ENCODE data around the gene TP53I13. TPM values are rescaled to one million over a fixed set of nuclear protein-coding genes. Genes with fewer than 3 reads are reported as not detected.
A peak's percentile ranks its signal among the peaks of the same experiment; 100 is the strongest.

The TP53I13 gene
- total and polyA plus RNA-seq, 2 of the 13 experiments (the other 11 are each of a cell fraction or from before 2014, with no cell fraction given): 16.9 to 25.7 TPM

DNA sequence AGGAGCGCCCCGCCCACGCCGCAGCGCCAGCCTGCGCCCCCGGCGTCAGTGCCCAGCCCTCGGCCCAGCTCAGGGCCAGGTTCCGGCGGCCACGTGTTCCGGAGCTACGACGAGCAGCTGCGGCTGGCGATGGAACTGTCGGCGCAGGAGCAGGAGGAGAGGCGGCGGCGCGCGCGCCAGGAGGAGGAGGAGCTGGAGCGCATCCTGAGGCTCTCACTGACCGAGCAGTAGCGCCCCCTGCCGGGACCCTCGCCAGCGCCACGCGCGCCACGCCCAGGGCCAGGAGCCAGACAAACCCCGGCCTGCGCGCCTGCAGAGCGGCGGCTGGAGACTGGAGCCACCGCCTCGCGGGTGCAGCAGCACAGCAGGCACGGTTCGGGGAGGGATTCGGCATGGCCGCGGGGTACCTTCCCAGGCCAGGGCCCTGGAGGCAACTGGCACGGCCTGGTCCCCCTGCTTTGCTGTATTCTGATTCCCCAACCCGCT lies 44.9 kb downstream of the TP53I13 start (continued):
- 0 out of 2 replicates have a peak, but pooled peaks have one; percentile 34 for TF ChIP-seq ZNF441 (CRISPR knock-in tag; IDR thresholded peaks at IDR 0.05; ENCODE audit: borderline replicate concordance)
- TF ChIP-seq AHR (CRISPR knock-in tag; IDR thresholded peaks at IDR 0.05): peak; percentile 63
- TF ChIP-seq, protein P1, sequence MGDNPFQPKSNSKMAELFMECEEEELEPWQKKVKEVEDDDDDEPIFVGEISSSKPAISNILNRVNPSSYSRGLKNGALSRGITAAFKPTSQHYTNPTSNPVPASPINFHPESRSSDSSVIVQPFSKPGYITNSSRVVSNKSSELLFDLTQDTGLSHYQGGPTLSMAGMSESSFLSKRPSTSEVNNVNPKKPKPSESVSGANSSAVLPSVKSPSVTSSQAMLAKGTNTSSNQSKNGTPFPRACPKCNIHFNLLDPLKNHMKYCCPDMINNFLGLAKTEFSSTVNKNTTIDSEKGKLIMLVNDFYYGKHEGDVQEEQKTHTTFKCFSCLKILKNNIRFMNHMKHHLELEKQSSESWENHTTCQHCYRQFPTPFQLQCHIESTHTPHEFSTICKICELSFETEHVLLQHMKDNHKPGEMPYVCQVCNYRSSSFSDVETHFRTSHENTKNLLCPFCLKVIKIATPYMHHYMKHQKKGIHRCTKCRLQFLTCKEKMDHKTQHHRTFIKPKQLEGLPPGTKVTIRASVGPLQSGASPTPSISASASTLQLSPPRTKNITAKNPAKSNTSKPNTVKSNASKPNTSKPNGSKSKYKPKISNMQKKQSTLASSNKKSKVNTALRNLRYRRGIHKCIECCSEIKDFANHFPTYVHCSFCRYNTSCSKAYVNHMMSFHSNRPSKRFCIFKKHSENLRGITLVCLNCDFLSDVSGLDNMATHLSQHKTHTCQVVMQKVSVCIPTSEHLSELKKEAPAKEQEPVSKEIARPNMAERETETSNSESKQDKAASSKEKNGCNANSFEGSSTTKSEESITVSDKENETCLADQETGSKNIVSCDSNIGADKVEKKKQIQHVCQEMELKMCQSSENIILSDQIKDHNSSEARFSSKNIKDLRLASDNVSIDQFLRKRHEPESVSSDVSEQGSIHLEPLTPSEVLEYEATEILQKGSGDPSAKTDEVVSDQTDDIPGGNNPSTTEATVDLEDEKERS (CRISPR knock-in tag; IDR thresholded peaks at IDR 0.05): no peak
- TF ChIP-seq, protein P2, sequence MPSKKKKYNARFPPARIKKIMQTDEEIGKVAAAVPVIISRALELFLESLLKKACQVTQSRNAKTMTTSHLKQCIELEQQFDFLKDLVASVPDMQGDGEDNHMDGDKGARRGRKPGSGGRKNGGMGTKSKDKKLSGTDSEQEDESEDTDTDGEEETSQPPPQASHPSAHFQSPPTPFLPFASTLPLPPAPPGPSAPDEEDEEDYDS (CRISPR knock-in tag; IDR thresholded peaks at IDR 0.05): peak; percentile 45; the same call in 1 of the 2 replicates
- no peak for TF ChIP-seq ZNF138 (CRISPR knock-in tag; IDR thresholded peaks at IDR 0.05; ENCODE audit: low read depth)
- TF ChIP-seq, protein P3, sequence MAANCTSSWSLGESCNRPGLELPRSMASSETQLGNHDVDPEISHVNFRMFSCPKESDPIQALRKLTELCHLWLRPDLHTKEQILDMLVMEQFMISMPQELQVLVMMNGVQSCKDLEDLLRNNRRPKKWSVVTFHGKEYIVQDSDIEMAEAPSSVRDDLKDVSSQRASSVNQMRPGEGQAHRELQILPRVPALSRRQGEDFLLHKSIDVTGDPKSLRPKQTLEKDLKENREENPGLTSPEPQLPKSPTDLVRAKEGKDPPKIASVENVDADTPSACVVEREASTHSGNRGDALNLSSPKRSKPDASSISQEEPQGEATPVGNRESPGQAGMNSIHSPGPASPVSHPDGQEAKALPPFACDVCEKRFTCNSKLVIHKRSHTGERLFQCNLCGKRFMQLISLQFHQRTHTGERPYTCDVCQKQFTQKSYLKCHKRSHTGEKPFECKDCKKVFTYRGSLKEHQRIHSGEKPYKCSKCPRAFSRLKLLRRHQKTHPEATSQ (CRISPR knock-in tag; IDR thresholded peaks at IDR 0.05; ENCODE audit: borderline replicate concordance): peak; percentile 88; the same call in 1 of the 2 replicates
- no peak for TF ChIP-seq HOXD1 (CRISPR knock-in tag; IDR thresholded peaks at IDR 0.05)
- no peak for TF ChIP-seq FLYWCH1 (CRISPR knock-in tag; IDR thresholded peaks at IDR 0.05)
- peak; percentile 61; the same call in 1 of the 2 replicates for TF ChIP-seq ZNF878 (CRISPR knock-in tag; IDR thresholded peaks at IDR 0.05)
- no peak for TF ChIP-seq KDM4B (CRISPR knock-in tag; IDR thresholded peaks at IDR 0.05)
- TF ChIP-seq SYNCRIP (IDR thresholded peaks at IDR 0.05; ENCODE audit: insufficient read depth, low read depth, low read length): no peak
- no peak; the same call in 1 of the 2 replicates for TF ChIP-seq ZBTB7B (CRISPR knock-in tag; IDR thresholded peaks at IDR 0.05)
- TF ChIP-seq, protein P4, sequence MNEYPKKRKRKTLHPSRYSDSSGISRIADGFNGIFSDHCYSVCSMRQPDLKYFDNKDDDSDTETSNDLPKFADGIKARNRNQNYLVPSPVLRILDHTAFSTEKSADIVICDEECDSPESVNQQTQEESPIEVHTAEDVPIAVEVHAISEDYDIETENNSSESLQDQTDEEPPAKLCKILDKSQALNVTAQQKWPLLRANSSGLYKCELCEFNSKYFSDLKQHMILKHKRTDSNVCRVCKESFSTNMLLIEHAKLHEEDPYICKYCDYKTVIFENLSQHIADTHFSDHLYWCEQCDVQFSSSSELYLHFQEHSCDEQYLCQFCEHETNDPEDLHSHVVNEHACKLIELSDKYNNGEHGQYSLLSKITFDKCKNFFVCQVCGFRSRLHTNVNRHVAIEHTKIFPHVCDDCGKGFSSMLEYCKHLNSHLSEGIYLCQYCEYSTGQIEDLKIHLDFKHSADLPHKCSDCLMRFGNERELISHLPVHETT (CRISPR knock-in tag; conservative IDR thresholded peaks at IDR 0.05): peak; percentile 78; the same call in 1 of the 2 replicates
- TF ChIP-seq ZNF263 (CRISPR knock-in tag; IDR thresholded peaks at IDR 0.05): peak; percentile 85
- peak; percentile 62; the same call in 1 of the 2 replicates for TF ChIP-seq KMT2A (CRISPR knock-in tag; IDR thresholded peaks at IDR 0.05)
- no peak for TF ChIP-seq FIP1L1 (IDR thresholded peaks at IDR 0.05; ENCODE audit: borderline replicate concordance, insufficient read depth, low read depth, low read length)
- TF ChIP-seq, protein P5, sequence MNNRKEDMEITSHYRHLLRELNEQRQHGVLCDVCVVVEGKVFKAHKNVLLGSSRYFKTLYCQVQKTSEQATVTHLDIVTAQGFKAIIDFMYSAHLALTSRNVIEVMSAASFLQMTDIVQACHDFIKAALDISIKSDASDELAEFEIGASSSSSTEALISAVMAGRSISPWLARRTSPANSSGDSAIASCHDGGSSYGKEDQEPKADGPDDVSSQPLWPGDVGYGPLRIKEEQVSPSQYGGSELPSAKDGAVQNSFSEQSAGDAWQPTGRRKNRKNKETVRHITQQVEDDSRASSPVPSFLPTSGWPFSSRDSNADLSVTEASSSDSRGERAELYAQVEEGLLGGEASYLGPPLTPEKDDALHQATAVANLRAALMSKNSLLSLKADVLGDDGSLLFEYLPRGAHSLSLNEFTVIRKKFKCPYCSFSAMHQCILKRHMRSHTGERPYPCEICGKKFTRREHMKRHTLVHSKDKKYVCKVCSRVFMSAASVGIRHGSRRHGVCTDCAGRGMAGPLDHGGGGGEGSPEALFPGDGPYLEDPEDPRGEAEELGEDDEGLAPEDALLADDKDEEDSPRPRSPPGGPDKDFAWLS (CRISPR knock-in tag; IDR thresholded peaks at IDR 0.05; ENCODE audit: borderline replicate concordance): no peak
- TF ChIP-seq, protein P6, sequence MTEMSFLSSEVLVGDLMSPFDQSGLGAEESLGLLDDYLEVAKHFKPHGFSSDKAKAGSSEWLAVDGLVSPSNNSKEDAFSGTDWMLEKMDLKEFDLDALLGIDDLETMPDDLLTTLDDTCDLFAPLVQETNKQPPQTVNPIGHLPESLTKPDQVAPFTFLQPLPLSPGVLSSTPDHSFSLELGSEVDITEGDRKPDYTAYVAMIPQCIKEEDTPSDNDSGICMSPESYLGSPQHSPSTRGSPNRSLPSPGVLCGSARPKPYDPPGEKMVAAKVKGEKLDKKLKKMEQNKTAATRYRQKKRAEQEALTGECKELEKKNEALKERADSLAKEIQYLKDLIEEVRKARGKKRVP (CRISPR knock-in tag; IDR thresholded peaks at IDR 0.05): 0 out of 4 replicates have a peak, but pooled peaks of 1 of the 2 experiments have one; percentile 43
- peak; percentile 72 for TF ChIP-seq ZNF749 (CRISPR knock-in tag; IDR thresholded peaks at IDR 0.05; ENCODE audit: borderline replicate concordance)

Measured in HepG2 (cell line).